H1 (cell line): Measurements from ENCODE around the gene SLAMF6. TPM values are rescaled to one million over a fixed set of nuclear protein-coding genes. Genes with fewer than 3 reads are reported as not detected.

Experiments
- polyA plus RNA-seq, 7 experiments: library from polyadenylated mRNA; depleted of rRNA in 3 of 7; stranded (reverse) in 5 of 7; unstranded in 2 of 7; fragments of >200 nt in 5 of 7; fragments of 200-250 nt in 2 of 7; gene quantifications; 1 replicate in 5 of 7; 2 replicates in 1 of 7; 4 replicates in 1 of 7; pipeline versions ENCODE4 v1.2.1 to v1.2.3, GENCODE V29; 2011 to 2013; ENCODE audit warnings: missing spikeins in 2 of 7, mixed read lengths in 2 of 7
- total RNA-seq: library from RNA; stranded (reverse); fragmentation: NEBNext Ultra II Directional; extraction: Animal tissue kit (Norgen Biotek cat#: 25700); gene quantifications from 2 replicates; pipeline ENCODE4 v1.2.1, GENCODE V29; 2021
- TF ChIP-seq, protein P1 (sequence below), 3 experiments: IDR thresholded peaks; 1 replicate in 2 of 3; 2 replicates in 1 of 3; pipeline versions ENCODE4 v1.5.1 to v1.6.1; 2011; ENCODE audit warnings: low read length in 3 of 3, mild to moderate bottlenecking in 3 of 3, inconsistent platforms in 2 of 3, low read depth in 1 of 3, moderate library complexity in 1 of 3; ENCODE audit not compliant: insufficient read depth in 1 of 3; ENCODE audit errors: control extremely low read depth in 1 of 3

SLAMF6 gene
- total and polyA plus RNA-seq, 2 of the 8 experiments (the other 6 are each of a cell fraction or from before 2014, with no cell fraction given), result not detected

- TF ChIP-seq, protein P1, sequence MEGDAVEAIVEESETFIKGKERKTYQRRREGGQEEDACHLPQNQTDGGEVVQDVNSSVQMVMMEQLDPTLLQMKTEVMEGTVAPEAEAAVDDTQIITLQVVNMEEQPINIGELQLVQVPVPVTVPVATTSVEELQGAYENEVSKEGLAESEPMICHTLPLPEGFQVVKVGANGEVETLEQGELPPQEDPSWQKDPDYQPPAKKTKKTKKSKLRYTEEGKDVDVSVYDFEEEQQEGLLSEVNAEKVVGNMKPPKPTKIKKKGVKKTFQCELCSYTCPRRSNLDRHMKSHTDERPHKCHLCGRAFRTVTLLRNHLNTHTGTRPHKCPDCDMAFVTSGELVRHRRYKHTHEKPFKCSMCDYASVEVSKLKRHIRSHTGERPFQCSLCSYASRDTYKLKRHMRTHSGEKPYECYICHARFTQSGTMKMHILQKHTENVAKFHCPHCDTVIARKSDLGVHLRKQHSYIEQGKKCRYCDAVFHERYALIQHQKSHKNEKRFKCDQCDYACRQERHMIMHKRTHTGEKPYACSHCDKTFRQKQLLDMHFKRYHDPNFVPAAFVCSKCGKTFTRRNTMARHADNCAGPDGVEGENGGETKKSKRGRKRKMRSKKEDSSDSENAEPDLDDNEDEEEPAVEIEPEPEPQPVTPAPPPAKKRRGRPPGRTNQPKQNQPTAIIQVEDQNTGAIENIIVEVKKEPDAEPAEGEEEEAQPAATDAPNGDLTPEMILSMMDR (IDR thresholded peaks at IDR 0.05; ENCODE audit: control extremely low read depth in 1 of 3, insufficient read depth in 1 of 3, low read depth in 1 of 3, low read length in 3 of 3), result peak; percentile 66 to 77 (median 75)
These were observed 27.5 kb upstream of the SLAMF6 start (continued) for GRCh38 chr1:160550572-160551034.
